ENCODE data around the gene NDUFS2.
A peak's percentile ranks its signal among the peaks of the same experiment; 100 is the strongest.
"Not testable (repeated sequence)": the region's sequence is repeated elsewhere in the genome, so short reads cannot be mapped to it uniquely, and the experiment has no call there.

NDUFS2 gene

GRCh38 chr1:161251579-161251978 is 49.4 kb downstream of the NDUFS2 start:
- H3K9me3 ChIP-seq = peaks cover under 1% of the 10 kb centered on the region
- TF ChIP-seq CTCF (IDR thresholded peaks at IDR 0.05) = no peak
- H3K36me3 ChIP-seq = no peaks in the 10 kb centered on the region
- no peaks in the 10 kb centered on the region for H3K4me1 ChIP-seq (ENCODE audit: control insufficient read depth in 1 of 2, insufficient read depth in 1 of 2, low read depth in 1 of 2, low read length in 1 of 2)
- no peak overlapping the region for H3K27ac ChIP-seq
- no peak overlapping the region for H3K4me3 ChIP-seq (ENCODE audit: low read depth in 1 of 2, low read length in 1 of 2)
- H3K27me3 ChIP-seq = peaks cover 2% of the 10 kb centered on the region

DNA sequence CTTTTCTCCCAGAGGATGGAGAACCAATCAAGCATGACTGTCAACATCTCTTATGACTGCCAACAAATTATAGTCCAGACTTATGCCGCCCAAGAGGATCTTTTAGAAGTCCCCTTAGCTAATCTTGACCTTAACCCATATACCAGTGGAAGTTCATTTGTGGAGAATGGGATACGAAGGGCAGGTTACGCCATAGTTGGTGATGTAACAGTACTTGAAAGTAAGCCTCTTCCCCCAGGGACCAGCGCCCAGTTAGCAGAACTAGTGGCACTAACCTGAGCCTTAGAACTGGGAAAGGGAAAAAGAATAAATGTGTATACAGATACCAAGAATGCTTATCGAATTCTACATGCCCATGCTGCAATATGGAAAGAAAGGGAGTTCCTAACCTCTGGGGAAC is 53.1 kb downstream of the NDUFS2 start:
- Histone ChIP-seq H3K27me3 (peaks cover 39% of the 10 kb centered on the region), H3K9me3 (peaks cover 11% of the 10 kb centered on the region)
- H3K4me1 ChIP-seq (ENCODE audit: control insufficient read depth in 1 of 2, insufficient read depth in 1 of 2, low read depth in 1 of 2, low read length in 1 of 2); H3K4me3 ChIP-seq (ENCODE audit: low read depth in 1 of 2, low read length in 1 of 2); H3K36me3 ChIP-seq; H3K27ac ChIP-seq: not testable (repeated sequence)

DNA sequence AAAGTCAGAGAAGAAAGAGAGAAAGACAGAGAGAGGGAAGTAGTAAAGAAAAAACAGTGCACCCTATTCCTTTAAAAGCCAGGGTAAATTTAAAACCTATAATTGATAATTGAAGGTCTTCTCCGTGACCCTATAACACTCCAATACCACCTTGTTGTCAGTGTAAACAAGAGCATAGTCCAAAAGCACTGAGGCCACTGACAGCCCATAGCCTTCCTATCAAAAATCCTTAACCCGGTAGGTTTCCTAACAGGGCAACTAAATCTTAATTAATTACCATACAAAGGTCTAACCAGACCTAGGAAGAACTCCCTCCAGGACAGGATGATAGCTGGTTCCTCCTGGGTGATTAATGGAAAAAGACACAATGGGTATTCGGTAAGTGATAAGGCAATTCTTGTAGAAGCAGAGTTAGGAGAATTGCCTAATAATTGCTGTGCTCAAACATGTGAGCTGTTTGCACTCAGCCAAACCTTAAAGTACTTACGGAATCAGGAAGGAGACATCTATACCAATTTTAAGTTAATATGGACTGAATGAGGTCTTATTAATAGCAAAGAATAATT is 53.9 kb downstream of the NDUFS2 start:
- not testable (repeated sequence) for H3K4me1 ChIP-seq (ENCODE audit: control insufficient read depth in 1 of 2, insufficient read depth in 1 of 2, low read depth in 1 of 2, low read length in 1 of 2); H3K27ac ChIP-seq; H3K36me3 ChIP-seq; H3K4me3 ChIP-seq (ENCODE audit: low read depth in 1 of 2, low read length in 1 of 2)
- peaks cover 47% of the 10 kb centered on the region for H3K27me3 ChIP-seq
- H3K9me3 ChIP-seq = peaks cover 11% of the 10 kb centered on the region

- H3K27me3 ChIP-seq = peaks cover 57% of the 10 kb centered on the region
- H3K4me3 ChIP-seq (ENCODE audit: low read depth in 1 of 2, low read length in 1 of 2); H3K36me3 ChIP-seq; H3K27ac ChIP-seq; H3K4me1 ChIP-seq (ENCODE audit: control insufficient read depth in 1 of 2, insufficient read depth in 1 of 2, low read depth in 1 of 2, low read length in 1 of 2): not testable (repeated sequence)
- H3K9me3 ChIP-seq = peaks cover 11% of the 10 kb centered on the region
Observed at GRCh38 chr1:161257109-161257508, 54.9 kb downstream of the NDUFS2 start.

DNA sequence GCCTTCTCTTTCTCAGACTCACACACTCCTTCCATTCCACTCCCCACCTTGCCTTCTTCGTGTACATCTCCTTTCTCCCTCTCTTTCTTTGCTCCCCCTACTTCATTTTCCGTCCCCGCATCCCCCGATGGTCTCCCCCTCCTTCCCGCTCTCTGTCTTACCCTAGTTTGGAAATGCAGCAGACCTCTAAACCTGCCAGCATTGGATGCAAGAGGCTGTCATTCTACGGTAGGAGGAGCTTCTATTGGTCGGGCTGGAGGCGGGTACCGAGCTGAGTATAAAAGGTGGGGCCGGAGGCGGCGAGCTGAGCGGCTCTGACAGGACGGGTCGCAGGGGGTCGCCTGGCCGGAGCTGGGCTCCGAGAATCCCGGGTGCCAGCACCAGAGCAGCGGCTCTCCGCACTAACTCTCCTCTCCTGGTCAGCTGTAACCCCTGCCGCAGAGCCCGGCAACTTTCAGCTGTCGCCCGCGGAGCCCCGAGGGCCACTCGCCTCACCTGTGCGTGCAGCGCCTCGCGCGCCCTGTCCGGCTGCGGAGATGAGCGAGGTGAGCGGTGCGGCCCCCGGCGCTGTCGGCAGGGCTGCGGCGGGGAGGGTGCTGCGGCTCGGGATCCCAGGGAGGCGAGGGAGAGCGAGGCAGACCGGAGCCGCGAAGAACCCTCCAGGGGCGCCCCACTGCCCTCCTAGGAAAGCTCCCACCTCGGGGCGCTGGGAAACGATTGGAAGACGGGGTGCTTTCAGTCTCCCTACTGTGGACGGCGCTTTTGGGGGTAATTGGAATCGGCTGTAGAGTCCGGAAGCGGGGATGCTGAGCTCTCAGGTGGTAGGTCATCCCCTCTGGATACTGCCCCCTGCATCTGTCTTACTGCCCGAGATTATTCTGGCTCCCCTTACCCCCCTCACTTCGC is 56.5 kb downstream of the NDUFS2 start, which contains the start of gene PCP4L1:
Gene PCP4L1, plus strand, starts transcription at position 307 of the 906 bp plus-strand sequence. Its CDS starts 230 bp downstream, at position 537.
- no peak within 1 kb of the TSS for H3K27ac ChIP-seq
- no peaks in the 10 kb centered on the region for H3K36me3 ChIP-seq
- peaks cover 4 to 8% of the 10 kb centered on the region in 2 experiments for H3K4me1 ChIP-seq (ENCODE audit: control insufficient read depth in 1 of 2, insufficient read depth in 1 of 2, low read depth in 1 of 2, low read length in 1 of 2)
- peaks cover 68% of the 10 kb centered on the region for H3K27me3 ChIP-seq
- TF ChIP-seq CTCF (IDR thresholded peaks at IDR 0.05) = no peak
- H3K9me3 ChIP-seq = peaks cover 11% of the 10 kb centered on the region
- H3K4me3 ChIP-seq (ENCODE audit: low read depth in 1 of 2, low read length in 1 of 2) = peak within 1 kb of the TSS; percentile 31 to 43

DNA sequence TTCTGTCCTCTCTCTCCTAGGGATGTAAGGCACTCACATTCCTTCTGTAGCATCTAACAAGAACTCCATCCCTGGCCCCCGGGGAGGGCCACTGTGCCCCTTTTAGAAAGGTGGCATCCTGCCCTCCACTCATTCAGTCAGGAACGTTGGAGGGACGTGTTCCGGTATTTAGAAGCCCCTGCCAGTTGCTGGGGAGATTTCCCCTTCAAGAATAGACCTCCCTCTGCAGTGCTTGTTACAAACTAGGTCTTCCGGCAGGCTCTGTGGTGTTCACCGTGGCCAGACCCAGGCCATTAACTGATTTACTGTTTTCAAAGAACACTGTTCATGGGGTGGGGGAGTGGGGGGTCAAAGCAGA is 57.2 kb downstream of the NDUFS2 start:
- no peak overlapping the region for H3K27ac ChIP-seq
- peaks cover 4 to 8% of the 10 kb centered on the region in 2 experiments for H3K4me1 ChIP-seq (ENCODE audit: control insufficient read depth in 1 of 2, insufficient read depth in 1 of 2, low read depth in 1 of 2, low read length in 1 of 2)
- no peaks in the 10 kb centered on the region for H3K36me3 ChIP-seq
- no peak for TF ChIP-seq CTCF (IDR thresholded peaks at IDR 0.05)
- H3K9me3 ChIP-seq = peaks cover 11% of the 10 kb centered on the region
- H3K4me3 ChIP-seq (ENCODE audit: low read depth in 1 of 2, low read length in 1 of 2) = no peak overlapping the region
- H3K27me3 ChIP-seq = peaks cover 68% of the 10 kb centered on the region

DNA sequence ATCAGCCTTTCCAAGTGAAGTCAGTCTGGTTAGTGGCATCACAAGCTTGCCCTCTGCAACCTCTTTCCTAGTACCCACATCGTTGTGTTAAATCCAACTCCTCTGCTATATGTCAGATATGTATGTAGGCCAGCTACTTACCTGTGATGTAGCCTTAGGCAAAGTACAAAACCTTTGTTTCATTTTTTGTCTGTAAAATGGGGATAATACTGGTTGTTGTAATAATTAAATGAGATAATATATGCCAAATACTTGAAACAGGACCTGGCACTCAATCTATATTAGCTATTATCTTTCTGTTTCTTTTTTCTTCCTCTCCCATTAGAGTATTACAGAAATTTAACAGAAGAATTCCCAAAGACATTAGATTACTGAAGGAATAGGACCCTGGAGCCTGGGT is 57.6 kb downstream of the NDUFS2 start:
- no peak overlapping the region for H3K27ac ChIP-seq
- no peaks in the 10 kb centered on the region for H3K36me3 ChIP-seq
- H3K27me3 ChIP-seq = peaks cover 68% of the 10 kb centered on the region
- peaks cover 11% of the 10 kb centered on the region for H3K9me3 ChIP-seq
- no peak overlapping the region for H3K4me3 ChIP-seq (ENCODE audit: low read depth in 1 of 2, low read length in 1 of 2)
- peaks cover 4 to 8% of the 10 kb centered on the region in 2 experiments for H3K4me1 ChIP-seq (ENCODE audit: control insufficient read depth in 1 of 2, insufficient read depth in 1 of 2, low read depth in 1 of 2, low read length in 1 of 2)
- no peak for TF ChIP-seq CTCF (IDR thresholded peaks at IDR 0.05)
